ENCODE results near the gene VPS13D. TPM values are rescaled to one million over a fixed set of nuclear protein-coding genes. Genes with fewer than 3 reads are reported as not detected.

The VPS13D gene
- total RNA-seq, 6 experiments from 2014 or later, result 25.9 to 36.9 (median 30.8) TPM

GRCh38 chr1:12202190-12202497 lies 27.7 kb upstream of the VPS13D start:
- 100% methylated on average over 2 of the region's 6 CpGs for WGBS (ENCODE audit: insufficient coverage, low coverage, low lambda C conversion rate, missing lambda C conversion rate)
- ATAC-seq, result no peak
- Histone ChIP-seq H3K27me3 (no peaks in the 10 kb centered on the region), H3K36me3 (peaks cover 0 to 17% (median 4%) of the 10 kb centered on the region in 4 donors), H3K4me3 (no peak overlapping the region), H3K27ac (no peak overlapping the region), H3K4me1 (no peaks in the 10 kb centered on the region), H3K9me3 (no peaks in the 10 kb centered on the region)
- intact Hi-C loops (cut with DNase I), result no loop called here
- no peak for DNase-seq
- TF ChIP-seq POLR2A (IDR thresholded peaks at IDR 0.05) (no peak), CTCF (IDR thresholded peaks at IDR 0.05) (no peak)

- Histone ChIP-seq H3K27ac (no peak overlapping the region), H3K36me3 (peaks cover 0 to 17% (median 4%) of the 10 kb centered on the region in 4 donors)
Observed at GRCh38 chr1:12202577-12202976, 27.3 kb upstream of the VPS13D start.

GRCh38 chr1:12203216-12204007 lies 26.4 kb upstream of the VPS13D start:
- intact Hi-C loops (cut with DNase I), result no loop called here
- Histone ChIP-seq H3K27me3 (no peaks in the 10 kb centered on the region), H3K9me3 (no peaks in the 10 kb centered on the region), H3K36me3 (peaks cover 0 to 17% (median 4%) of the 10 kb centered on the region in 4 donors), H3K4me3 (no peak overlapping the region), H3K4me1 (no peaks in the 10 kb centered on the region), H3K27ac (no peak overlapping the region)
- WGBS (ENCODE audit: insufficient coverage, low coverage, low lambda C conversion rate, missing lambda C conversion rate), result 94% methylated on average over 7 of the region's 20 CpGs
- DNase-seq (no peak), ATAC-seq (no peak)
- TF ChIP-seq CTCF (IDR thresholded peaks at IDR 0.05) (no peak), POLR2A (IDR thresholded peaks at IDR 0.05) (no peak)

More at GRCh38 chr1:12202577-12202976, 27.3 kb upstream of the VPS13D start:
- H3K9me3 ChIP-seq, result no peaks in the 10 kb centered on the region
- intact Hi-C loops (cut with DNase I), result no loop called here
- no peaks in the 10 kb centered on the region for H3K27me3 ChIP-seq
- WGBS (ENCODE audit: insufficient coverage, low coverage, low lambda C conversion rate, missing lambda C conversion rate), result 95% methylated on average over 3 of the region's 4 CpGs
- TF ChIP-seq POLR2A (IDR thresholded peaks at IDR 0.05) (no peak), CTCF (IDR thresholded peaks at IDR 0.05) (no peak)
- DNase-seq (no peak), ATAC-seq (no peak)
- no peaks in the 10 kb centered on the region for H3K4me1 ChIP-seq
- no peak overlapping the region for H3K4me3 ChIP-seq

- Histone ChIP-seq H3K9me3 (no peaks in the 10 kb centered on the region), H3K4me1 (no peaks in the 10 kb centered on the region), H3K27me3 (no peaks in the 10 kb centered on the region), H3K4me3 (no peak overlapping the region), H3K36me3 (peaks cover 0 to 17% (median 4%) of the 10 kb centered on the region in 4 donors), H3K27ac (no peak overlapping the region)
- 84% methylated on average over 6 of the region's 7 CpGs for WGBS (ENCODE audit: insufficient coverage, low coverage, low lambda C conversion rate, missing lambda C conversion rate)
- TF ChIP-seq POLR2A (IDR thresholded peaks at IDR 0.05) (no peak), CTCF (IDR thresholded peaks at IDR 0.05) (no peak)
- intact Hi-C loops (cut with DNase I), result no loop called here
- DNase-seq (no peak), ATAC-seq (no peak)
Observed at GRCh38 chr1:12204140-12204539, 25.7 kb upstream of the VPS13D start.

Data from right lobe of liver (tissue), 6 donors.